Astrocyte of the cerebellum (primary cell): ENCODE results near the gene ANKHD1.
A peak's percentile ranks its signal among the peaks of the same experiment; 100 is the strongest.
"Not testable (repeated sequence)": the region's sequence is repeated elsewhere in the genome, so short reads cannot be mapped to it uniquely, and the experiment has no call there.

Source experiments
- DNase-seq: peaks from one replicate; pipeline ENCODE4 v3.0.0-alpha.2; 2011; ENCODE audit warnings: low read depth
- H3K4me3 ChIP-seq: 2 replicates; pipeline ENCODE4 v1.5.1; 2011; ENCODE audit warnings: mild to moderate bottlenecking, low read depth, low read length, moderate library complexity
- CTCF ChIP-seq: IDR thresholded peaks from 2 replicates; pipeline ENCODE4 v1.5.1; 2012; ENCODE audit warnings: low read length, low read depth, moderate library complexity, mild to moderate bottlenecking; ENCODE audit errors: missing control alignments
- in situ Hi-C: cut with HindIII; loops from 2 replicates; pipeline ENCODE4 v1.10.0; 2017; ENCODE audit warnings: low sequenced_read_pairs

ANKHD1 gene

GRCh38 chr5:140466981-140467742 lies 65.5 kb downstream of the ANKHD1 start:
- no peak overlapping the region for H3K4me3 ChIP-seq
- no peak for TF ChIP-seq CTCF
- DNase-seq = no peak
- in situ Hi-C loops = no loop called here

GRCh38 chr5:140468188-140468587 lies 66.6 kb downstream of the ANKHD1 start:
- in situ Hi-C loops = no loop called here
- peak; percentile 23 for DNase-seq
- no peak for TF ChIP-seq CTCF
- no peak overlapping the region for H3K4me3 ChIP-seq

- no peak for TF ChIP-seq CTCF
- in situ Hi-C loops = no loop called here
- DNase-seq = no peak
- no peak overlapping the region for H3K4me3 ChIP-seq
Measured at GRCh38 chr5:140469259-140469658, 67.6 kb downstream of the ANKHD1 start.

GRCh38 chr5:140480310-140481014 lies 78.8 kb downstream of the ANKHD1 start:
- no peak overlapping the region for H3K4me3 ChIP-seq
- in situ Hi-C loops = no loop called here
- no peak for TF ChIP-seq CTCF
- DNase-seq = no peak

GRCh38 chr5:140481758-140482157 lies 80.1 kb downstream of the ANKHD1 start:
- DNase-seq = peak; percentile 32
- TF ChIP-seq CTCF = no peak

GRCh38 chr5:140483055-140483454 lies 81.4 kb downstream of the ANKHD1 start:
- TF ChIP-seq CTCF = no peak
- in situ Hi-C loops = no loop called here
- no peak overlapping the region for H3K4me3 ChIP-seq
- no peak for DNase-seq

More at GRCh38 chr5:140481758-140482157, 80.1 kb downstream of the ANKHD1 start:
- in situ Hi-C loops = no loop called here
- H3K4me3 ChIP-seq = no peak overlapping the region

GRCh38 chr5:140488141-140488540 lies 86.5 kb downstream of the ANKHD1 start:
- DNase-seq, in situ Hi-C loops: not testable (repeated sequence)

More at GRCh38 chr5:140488141-140488540, 86.5 kb downstream of the ANKHD1 start:
- H3K4me3 ChIP-seq = not testable (repeated sequence)
